Stimulated activated CD4-positive, alpha-beta T cell treated with anti-CD3 and anti-CD28 coated beads, TNF-alpha, amount 100 ng/mL, for 48 hours (primary cell): ENCODE results near the gene CAMK4.

Experiments
- DNase-seq, 3 donors: peaks; one replicate each; pipeline ENCODE4 v3.0.0-alpha.2; 2020; ENCODE audit warnings: low read depth in 3 of 3

CAMK4 gene

DNA sequence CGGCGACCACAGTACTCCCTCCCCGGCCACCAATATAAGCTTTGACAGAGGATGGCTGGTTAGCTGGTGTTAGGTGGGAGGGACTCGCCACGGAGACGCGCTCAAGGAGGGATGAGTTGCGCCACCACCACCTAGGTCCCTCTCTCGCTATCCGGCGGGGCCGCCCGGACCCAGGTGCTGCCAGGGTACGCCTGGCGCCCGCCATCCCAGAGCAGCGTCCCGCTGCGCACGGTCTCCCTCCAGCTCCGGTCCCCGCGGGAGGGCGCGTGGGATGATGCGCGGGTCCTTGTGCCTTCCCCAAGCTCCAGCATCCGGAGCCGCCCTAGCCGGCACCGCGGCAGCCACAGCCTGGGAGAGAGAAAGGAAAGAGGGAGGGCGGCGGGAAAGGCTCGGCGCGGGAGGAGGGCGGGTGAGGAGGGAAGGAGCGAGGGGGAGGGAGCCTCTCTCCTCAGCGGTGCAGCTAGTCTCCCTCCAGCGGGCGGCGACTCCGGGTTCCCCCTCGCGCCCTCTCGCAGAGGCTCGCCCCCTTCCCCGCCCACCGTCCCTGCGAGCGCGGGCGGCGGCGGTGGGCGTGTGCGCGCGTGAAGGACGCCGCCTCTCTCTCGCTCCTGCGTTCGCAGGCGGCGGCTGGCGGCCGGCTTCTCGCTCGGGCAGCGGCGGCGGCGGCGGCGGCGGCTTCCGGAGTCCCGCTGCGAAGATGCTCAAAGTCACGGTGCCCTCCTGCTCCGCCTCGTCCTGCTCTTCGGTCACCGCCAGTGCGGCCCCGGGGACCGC, at the start of gene CAMK4:
TSS of gene CAMK4 (plus strand) at position 598 of the 774 bp plus-strand sequence. CDS start at position 698, 100 bp downstream.
- peak in 2 of 3 donors; percentile 31 to 50 for DNase-seq

GRCh38 chr5:111183064-111183463, 41.1 kb upstream of the CAMK4 start:
- DNase-seq = no peak

DNA sequence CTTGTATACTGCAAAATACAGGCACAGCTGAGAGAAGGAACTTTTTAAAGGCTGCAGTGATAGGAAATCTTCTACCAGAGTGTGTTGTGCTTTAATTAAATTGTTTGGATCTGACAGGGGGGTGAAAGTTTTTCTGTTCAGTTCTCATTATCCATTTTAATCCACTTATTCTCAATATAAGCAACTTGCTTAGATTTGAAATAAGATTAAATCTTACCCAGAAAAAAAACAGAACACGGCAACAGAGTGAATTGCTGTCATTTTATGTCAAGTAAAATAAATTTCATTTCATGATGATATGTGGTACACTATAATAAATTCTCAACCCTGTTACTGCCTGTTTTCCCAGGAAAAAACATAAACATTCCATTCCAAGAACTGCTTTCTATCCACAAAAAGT, 37.1 kb upstream of the CAMK4 start:
- no peak for DNase-seq

- no peak for DNase-seq
Observed at GRCh38 chr5:111194053-111194452, 30.1 kb upstream of the CAMK4 start.

DNA sequence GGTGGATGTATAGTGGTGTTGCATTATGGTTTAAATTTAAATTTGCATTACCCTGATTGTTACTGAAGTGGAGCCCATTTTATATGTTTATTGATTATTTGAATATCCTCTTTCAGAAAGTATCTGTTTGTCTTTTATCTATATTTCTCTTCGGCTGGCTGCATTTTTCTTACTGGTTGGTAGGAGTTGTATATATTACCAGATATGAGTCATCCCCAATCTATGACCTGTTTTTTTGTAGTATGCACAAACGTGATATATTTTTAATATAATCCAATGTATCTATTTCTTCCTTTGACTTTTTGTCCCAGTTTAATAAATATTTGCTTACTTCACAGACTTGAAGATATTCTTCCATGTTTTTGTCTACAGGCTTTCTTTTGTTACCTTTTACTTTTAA, 29.3 kb upstream of the CAMK4 start:
- no peak for DNase-seq

- DNase-seq = no peak
Observed at GRCh38 chr5:111197523-111197922, 26.7 kb upstream of the CAMK4 start.

DNA sequence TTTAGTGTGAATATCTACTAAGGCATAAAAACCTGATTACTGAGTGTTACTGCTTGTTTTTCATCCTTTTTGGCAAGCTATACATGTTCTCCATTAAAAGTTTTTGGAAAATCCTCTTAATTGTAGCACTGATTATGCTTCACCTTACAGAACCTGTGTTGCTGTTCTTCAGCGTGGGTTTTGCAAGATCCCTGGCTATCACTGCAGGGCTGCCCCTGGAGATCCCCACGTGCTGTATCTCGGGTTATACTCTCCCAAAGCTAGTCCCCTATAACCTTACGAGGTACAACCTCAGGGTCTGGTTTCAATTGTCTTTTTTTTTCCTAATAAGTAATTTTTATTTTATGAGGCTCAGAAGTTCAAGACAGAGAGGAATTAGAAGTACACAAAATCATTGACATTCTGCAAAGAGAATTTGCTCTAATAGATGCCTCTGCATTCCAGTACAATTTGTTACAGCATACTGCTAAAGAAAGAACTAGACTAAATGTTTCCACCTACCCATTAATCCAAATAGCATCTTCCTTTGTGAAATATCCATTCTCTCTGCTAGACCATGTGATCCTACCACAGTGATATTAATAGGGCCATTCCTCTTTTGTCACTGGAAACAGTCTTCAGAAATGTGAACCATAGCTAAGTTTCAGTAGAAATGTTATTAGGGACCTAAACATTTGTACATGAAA, 25.8 kb upstream of the CAMK4 start:
- DNase-seq = no peak

DNA sequence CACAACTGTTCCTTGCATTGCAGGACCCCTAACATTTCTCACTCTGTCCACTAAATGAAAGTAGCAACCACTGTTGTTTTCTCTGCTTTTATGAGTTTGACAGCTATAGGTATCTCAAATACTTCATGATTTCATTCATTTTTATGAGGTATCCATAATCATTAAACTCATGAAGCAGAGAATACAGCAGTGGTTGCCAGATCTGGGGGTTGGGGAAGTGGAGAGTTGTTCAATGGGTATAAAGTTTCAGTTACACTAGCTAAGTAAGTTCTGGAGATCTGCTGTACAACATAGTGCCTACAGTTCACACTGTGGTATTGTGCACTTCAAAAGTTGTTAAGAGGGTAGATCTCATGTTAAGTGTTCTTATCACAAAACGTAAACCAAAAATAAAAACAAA, 23.4 kb upstream of the CAMK4 start:
- no peak for DNase-seq

DNA sequence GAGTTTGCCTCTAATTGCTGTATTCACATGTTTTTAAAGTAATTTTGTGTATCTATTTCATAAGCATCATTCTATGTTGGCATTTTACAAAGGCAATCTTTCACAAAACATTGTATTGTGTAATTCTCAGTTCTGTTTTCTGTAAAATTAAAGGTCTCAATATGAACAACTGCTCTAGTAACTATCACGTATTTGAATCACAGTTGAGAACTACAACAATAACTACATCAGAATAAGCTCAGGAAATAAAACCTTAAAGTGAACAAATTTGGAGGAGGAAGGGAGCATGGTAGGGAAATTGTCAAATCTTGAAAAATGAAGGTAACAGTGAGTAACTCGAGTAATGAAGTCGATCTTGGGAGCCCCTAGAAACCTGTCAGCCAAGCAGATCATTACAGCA, 22.5 kb upstream of the CAMK4 start:
- no peak for DNase-seq

DNA sequence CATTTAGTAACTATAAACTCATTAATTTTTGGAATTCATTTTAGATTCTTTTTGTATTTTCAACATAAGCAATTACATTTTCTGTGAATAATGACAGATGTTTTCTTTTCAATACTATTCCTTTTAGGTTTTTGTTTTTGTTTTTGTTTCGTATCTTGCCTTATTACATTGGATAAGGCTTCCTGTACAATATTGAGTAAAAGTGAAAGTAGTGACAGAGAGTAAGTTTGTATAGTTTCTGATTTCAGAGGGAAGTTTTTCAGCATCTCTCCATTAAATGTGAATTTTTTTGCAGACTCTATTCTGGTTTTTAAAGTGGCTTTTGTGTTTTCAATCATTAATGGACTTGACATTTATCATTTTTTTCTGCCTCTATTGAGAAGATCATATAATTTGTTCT, 12.8 kb upstream of the CAMK4 start:
- DNase-seq = no peak

GRCh38 chr5:111214052-111214742, 10.0 kb upstream of the CAMK4 start:
- no peak for DNase-seq

GRCh38 chr5:111215971-111216370, 8.2 kb upstream of the CAMK4 start:
- no peak for DNase-seq

DNA sequence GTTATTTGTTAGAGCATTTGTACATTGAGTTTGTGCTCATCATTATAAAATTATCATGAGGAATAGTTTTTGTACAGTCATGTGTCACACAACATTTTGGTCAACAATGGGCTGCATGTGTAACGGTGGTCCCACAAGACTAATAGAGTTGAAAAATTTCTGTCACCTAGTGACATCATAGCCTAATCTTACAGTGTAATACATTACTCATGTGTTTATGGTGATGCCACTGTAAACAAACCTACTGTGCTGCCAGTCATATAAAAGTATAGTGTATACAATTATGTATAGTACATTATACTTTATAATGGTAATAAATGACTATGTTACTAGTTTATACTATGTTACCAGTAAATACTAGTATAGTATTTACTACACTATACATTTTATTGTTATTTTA, 3.0 kb upstream of the CAMK4 start:
- no peak for DNase-seq

DNA sequence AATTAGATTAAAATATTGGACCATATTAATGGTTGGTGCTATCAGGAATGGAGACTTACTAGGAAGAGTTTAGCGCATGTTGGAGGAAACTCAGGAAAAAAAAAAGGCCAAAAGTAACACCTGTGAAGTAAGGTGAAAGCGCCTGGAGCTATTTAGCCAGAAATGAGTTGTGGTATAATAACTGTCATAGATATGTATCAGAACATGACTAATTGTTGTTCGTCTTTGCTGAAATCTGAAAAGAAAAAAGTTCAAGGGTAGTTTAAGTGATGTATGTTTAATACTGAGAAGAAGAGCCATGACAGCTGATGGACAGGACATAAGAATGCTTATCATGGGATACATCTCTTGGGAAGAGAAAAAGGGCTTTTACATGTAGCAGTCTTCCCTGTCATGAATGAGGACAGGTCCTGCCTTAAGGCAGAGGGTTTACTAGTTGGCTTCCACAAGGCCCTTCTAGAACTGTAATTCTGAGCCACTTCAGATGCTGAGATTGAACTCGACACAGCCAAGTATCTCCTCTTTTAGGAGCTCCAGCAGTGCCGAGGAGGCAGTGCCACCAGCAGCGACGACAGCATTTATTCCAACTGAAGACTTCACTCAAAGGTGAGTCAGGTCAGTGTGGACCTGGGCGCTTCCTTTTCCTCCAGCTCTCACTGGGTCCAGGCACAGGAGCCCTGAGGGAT, 940 bp upstream of the CAMK4 start:
- DNase-seq = no peak

- DNase-seq = no peak
Observed at GRCh38 chr5:111224561-111225345, 569 bp downstream of the CAMK4 start.

DNA sequence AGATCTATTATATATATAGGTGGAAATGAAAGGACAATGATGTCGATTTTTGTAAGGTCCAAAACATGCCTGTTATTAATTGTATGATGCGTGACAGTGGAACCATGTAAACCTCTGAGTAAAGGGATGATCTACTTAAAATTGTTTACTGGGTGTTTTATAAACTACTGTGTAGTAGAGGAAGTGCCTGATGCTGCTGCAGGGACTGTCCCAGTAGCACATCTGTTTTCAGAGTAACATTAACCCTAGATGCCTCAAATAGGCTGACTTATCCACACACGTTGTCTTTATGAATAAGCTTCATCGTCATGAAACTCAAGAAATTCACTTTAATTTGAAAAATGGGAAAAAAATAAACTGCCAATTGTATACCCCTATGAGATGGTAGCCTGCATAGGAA, 1.7 kb downstream of the CAMK4 start:
- DNase-seq = no peak

DNA sequence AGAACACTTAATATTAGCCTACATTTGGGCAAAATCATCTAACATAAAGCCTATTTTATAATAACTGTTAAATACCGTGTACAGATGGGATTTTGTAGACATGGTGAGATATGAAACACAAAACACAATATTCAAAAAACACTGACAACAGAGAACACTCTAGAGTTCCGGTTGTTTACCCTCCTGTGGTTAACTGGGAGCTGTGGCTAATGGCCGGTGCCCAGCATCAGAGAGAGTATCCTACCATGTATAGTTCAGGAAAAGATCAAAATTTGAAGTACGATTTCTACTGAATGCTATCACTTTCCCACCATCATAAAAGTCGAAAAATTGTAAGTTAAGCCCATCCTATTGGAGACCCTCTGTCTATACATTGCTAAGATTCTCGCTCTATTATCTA, 2.4 kb downstream of the CAMK4 start:
- DNase-seq = no peak

DNA sequence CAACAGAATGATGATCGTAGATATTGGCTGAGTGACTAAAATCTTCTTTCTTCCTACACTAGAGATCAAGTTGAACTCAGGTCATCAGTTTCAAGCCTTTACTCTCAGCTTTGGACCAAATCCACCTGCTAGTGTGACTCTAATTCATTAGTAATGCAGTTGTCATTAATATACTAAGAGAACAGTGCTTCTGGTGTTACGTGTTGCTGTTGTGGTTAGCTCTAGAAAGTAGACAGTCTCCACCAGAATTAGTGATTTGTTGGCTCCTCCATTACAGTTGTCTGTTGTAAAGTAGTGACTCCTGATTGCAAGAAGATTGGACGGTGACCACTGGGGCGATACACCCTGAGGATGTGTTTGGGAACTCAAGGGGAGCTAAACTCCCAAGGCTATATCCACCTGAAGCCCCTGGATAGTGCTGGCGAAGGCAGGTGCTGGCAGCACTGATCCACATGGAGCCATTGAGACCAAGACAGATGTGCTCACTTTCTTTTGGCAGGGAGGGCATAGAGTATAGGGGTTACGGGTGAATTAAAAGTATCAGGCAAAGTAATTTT, 3.1 kb downstream of the CAMK4 start:
- DNase-seq = no peak

GRCh38 chr5:111227801-111228200, 3.6 kb downstream of the CAMK4 start:
- DNase-seq = no peak

- DNase-seq = no peak
Observed at GRCh38 chr5:111228520-111229220, 4.5 kb downstream of the CAMK4 start.
